Hepatocyte (in vitro differentiated cells): ENCODE measurements around the gene JCAD. TPM values are rescaled to one million over a fixed set of nuclear protein-coding genes. Genes with fewer than 3 reads are reported as not detected.

Experiments used
- DNase-seq: peaks from one replicate; pipeline ENCODE4 v3.0.0-alpha.2; 2016; ENCODE audit warnings: low spot score
- H2AFZ ChIP-seq: fragments of 200-600 bp; sonication (generic); 2 replicates; pipeline ENCODE4 v1.6.0; 2016; ENCODE audit warnings: antibody characterized with exemption, mild to moderate bottlenecking
- H3K27ac ChIP-seq: fragments of 200-600 bp; sonication (generic); 2 replicates; pipeline ENCODE4 v1.5.1; 2016; ENCODE audit warnings: mild to moderate bottlenecking
- H3K27me3 ChIP-seq: fragments of 200-600 bp; sonication (generic); 2 replicates; pipeline ENCODE4 v1.6.1; 2016
- H3K36me3 ChIP-seq: fragments of 200-600 bp; sonication (generic); replicated peaks from 2 replicates; pipeline ENCODE4 v1.5.1; 2016; ENCODE audit warnings: low read depth; ENCODE audit not compliant: insufficient read depth
- H3K4me1 ChIP-seq: fragments of 200-600 bp; sonication (generic); 2 replicates; pipeline ENCODE4 v1.5.1; 2016; ENCODE audit warnings: mild to moderate bottlenecking, moderate library complexity; ENCODE audit not compliant: insufficient read depth
- H3K4me2 ChIP-seq: fragments of 200-600 bp; sonication (generic); 2 replicates; pipeline ENCODE4 v1.6.0; 2016
- H3K4me3 ChIP-seq: fragments of 200-600 bp; sonication (generic); 2 replicates; pipeline ENCODE4 v1.5.1; 2016; ENCODE audit warnings: mild to moderate bottlenecking
- H3K79me2 ChIP-seq: fragments of 200-600 bp; sonication (generic); 2 replicates; pipeline ENCODE4 v1.6.0; 2017; ENCODE audit warnings: mild to moderate bottlenecking
- H3K9me2 ChIP-seq: fragments of 200-600 bp; sonication (generic); replicated peaks from 2 replicates; pipeline ENCODE4 v1.6.0; 2017; ENCODE audit warnings: mild to moderate bottlenecking; ENCODE audit not compliant: insufficient read depth
- H3K9me3 ChIP-seq: fragments of 200-600 bp; sonication (generic); 2 replicates; pipeline ENCODE4 v1.5.1; 2016; ENCODE audit warnings: low read depth, mild to moderate bottlenecking
- H4K20me1 ChIP-seq: fragments of 200-600 bp; sonication (generic); 2 replicates; pipeline ENCODE4 v1.6.0; 2016; ENCODE audit warnings: mild to moderate bottlenecking; ENCODE audit not compliant: insufficient read depth, poor library complexity, severe bottlenecking
- EZH2 ChIP-seq: fragments of 200-600 bp; sonication (generic); IDR thresholded peaks from 2 replicates; pipeline ENCODE4 v1.6.1; 2016; ENCODE audit warnings: antibody characterized with exemption, mild to moderate bottlenecking, borderline replicate concordance
- EZH2phosphoT487 ChIP-seq: fragments of 200-600 bp; sonication (generic); IDR thresholded peaks from one replicate; pipeline ENCODE4 v1.6.1; 2018; ENCODE audit warnings: antibody characterized with exemption, mild to moderate bottlenecking, low read depth, moderate library complexity; ENCODE audit not compliant: unreplicated experiment, severe bottlenecking
- WGBS: methylation state at CpG from one replicate; pipeline ENCODE4 v1.1.6; 2016; ENCODE audit warnings: low lambda C conversion rate; ENCODE audit errors: missing lambda C conversion rate; 5-methylcytosine and 5-hydroxymethylcytosine counted together
- polyA plus RNA-seq: library from polyadenylated mRNA; unstranded; fragments of >200 nt; fragmentation: Nextera tagmentation; extraction: Ambion mirVana; gene quantifications from 2 replicates; pipeline ENCODE4 v1.2.1, GENCODE V29; 2016
- total RNA-seq: library from RNA; depleted of rRNA; stranded (reverse); fragments of >200 nt; gene quantifications from 2 replicates; pipeline ENCODE4 v1.2.3, GENCODE V29; 2014
- TF ChIP-seq, protein P1 (sequence below): fragments of 200-600 bp; sonication (generic); IDR thresholded peaks from 2 replicates; pipeline ENCODE4 v1.5.1; 2016; ENCODE audit warnings: antibody characterized with exemption, mild to moderate bottlenecking; ENCODE audit not compliant: poor library complexity

JCAD gene
- total and polyA plus RNA-seq, 2 experiments from 2014 or later: 7.0 to 12.8 TPM

DNA sequence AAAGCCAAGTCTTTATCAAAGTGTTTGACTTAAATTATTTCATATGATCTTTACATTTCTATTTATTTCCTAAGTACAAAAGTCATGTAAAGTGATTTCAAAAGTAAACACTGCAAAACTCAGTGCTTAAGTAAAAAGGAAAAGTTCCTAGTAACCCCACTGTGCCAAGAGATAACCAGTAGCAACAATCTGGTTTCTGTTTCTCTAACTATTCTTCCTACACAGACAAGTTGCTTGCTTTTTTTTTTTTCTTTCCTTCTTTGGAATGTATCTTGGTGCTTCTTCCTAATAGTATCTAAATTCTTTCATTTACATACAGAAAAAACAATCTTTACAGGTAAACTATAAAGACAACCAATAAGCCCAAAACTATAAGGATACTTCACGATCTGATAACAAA is 3.1 kb downstream of the JCAD start:
- no peaks in the 10 kb centered on the region for H3K9me2 ChIP-seq
- no peak overlapping the region for H3K27ac ChIP-seq
- 32% methylated on average over 1 of the region's 1 CpG for WGBS
- DNase-seq: no peak
- H3K36me3 ChIP-seq: no peaks in the 10 kb centered on the region
- H4K20me1 ChIP-seq: no peaks in the 10 kb centered on the region
- H3K4me1 ChIP-seq: peaks cover 25% of the 10 kb centered on the region
- no peaks in the 10 kb centered on the region for H3K27me3 ChIP-seq
- H3K79me2 ChIP-seq: peaks cover 32% of the 10 kb centered on the region
- TF ChIP-seq EZH2phosphoT487 (no peak), EZH2 (no peak)
- no peak overlapping the region for H2AFZ ChIP-seq
- peak overlapping the region; percentile 2 for H3K4me3 ChIP-seq
- H3K4me2 ChIP-seq: peak overlapping the region; percentile 95
- no peaks in the 10 kb centered on the region for H3K9me3 ChIP-seq

DNA sequence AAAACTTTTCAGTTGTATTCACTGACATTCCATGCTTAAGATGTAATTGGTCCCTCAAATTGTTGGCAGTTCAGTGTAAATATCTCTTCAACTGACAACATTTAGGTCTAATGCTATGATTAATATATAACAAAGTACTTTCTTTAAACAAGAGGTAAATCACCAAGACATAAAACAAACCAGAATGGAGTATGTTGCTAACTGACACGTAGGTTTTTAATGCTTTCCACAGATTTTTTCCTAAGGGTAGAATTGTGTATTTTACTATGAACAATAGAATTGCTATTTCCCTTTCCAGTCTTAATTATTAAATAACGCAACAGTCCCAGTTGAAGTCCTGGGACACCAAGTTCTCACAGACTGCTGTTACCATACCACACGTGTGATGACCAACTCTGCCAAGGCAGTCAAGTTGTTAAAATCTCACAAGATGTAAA is 4.1 kb downstream of the JCAD start:
- WGBS: 41% methylated on average over 3 of the region's 3 CpGs
- no peaks in the 10 kb centered on the region for H3K9me3 ChIP-seq
- no peaks in the 10 kb centered on the region for H3K9me2 ChIP-seq
- no peaks in the 10 kb centered on the region for H3K36me3 ChIP-seq
- TF ChIP-seq, protein P1, sequence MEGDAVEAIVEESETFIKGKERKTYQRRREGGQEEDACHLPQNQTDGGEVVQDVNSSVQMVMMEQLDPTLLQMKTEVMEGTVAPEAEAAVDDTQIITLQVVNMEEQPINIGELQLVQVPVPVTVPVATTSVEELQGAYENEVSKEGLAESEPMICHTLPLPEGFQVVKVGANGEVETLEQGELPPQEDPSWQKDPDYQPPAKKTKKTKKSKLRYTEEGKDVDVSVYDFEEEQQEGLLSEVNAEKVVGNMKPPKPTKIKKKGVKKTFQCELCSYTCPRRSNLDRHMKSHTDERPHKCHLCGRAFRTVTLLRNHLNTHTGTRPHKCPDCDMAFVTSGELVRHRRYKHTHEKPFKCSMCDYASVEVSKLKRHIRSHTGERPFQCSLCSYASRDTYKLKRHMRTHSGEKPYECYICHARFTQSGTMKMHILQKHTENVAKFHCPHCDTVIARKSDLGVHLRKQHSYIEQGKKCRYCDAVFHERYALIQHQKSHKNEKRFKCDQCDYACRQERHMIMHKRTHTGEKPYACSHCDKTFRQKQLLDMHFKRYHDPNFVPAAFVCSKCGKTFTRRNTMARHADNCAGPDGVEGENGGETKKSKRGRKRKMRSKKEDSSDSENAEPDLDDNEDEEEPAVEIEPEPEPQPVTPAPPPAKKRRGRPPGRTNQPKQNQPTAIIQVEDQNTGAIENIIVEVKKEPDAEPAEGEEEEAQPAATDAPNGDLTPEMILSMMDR: no peak
- TF ChIP-seq EZH2phosphoT487 (no peak), EZH2 (no peak)
- peak overlapping the region; percentile 95 for H3K4me2 ChIP-seq
- H3K79me2 ChIP-seq: peaks cover 37% of the 10 kb centered on the region
- DNase-seq: no peak
- no peak overlapping the region for H3K4me3 ChIP-seq
- H3K27ac ChIP-seq: peak overlapping the region; percentile 30
- H2AFZ ChIP-seq: no peak overlapping the region
- no peaks in the 10 kb centered on the region for H4K20me1 ChIP-seq
- H3K4me1 ChIP-seq: peaks cover 25% of the 10 kb centered on the region
- H3K27me3 ChIP-seq: no peaks in the 10 kb centered on the region

- Histone ChIP-seq H3K79me2 (peaks cover 40% of the 10 kb centered on the region), H3K4me1 (peaks cover 11% of the 10 kb centered on the region), H2AFZ (no peak overlapping the region), H3K9me2 (no peaks in the 10 kb centered on the region), H3K36me3 (no peaks in the 10 kb centered on the region), H3K4me2 (no peak overlapping the region), H3K27ac (no peak overlapping the region), H3K27me3 (no peaks in the 10 kb centered on the region), H3K9me3 (no peaks in the 10 kb centered on the region), H3K4me3 (no peak overlapping the region), H4K20me1 (no peaks in the 10 kb centered on the region)
- no peak for TF ChIP-seq EZH2phosphoT487
- TF ChIP-seq, protein P1: no peak
- no peak for TF ChIP-seq EZH2
- WGBS: 85% methylated on average over 6 of the region's 6 CpGs
- no peak for DNase-seq
These were observed 7.3 kb downstream of the JCAD start for GRCh38 chr10:30052062-30052461.

DNA sequence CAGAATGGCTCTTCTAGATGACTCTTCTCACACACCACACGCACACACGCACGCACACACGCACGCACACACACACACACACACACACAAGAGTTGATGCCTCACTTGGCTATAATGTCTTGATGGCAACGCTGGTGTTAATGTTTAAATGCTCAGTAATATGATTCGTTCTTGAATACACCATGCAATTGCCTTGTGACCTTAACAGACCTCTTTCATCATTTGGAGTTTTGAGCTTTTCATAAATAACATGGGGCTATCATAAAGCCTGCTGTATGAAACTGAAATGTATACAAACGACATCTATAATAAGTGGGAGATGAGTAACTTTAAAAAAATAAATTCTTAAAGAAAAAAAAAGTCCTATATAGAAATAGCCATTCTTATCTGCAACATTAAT is 8.2 kb downstream of the JCAD start:
- Histone ChIP-seq H3K9me3 (no peaks in the 10 kb centered on the region), H3K9me2 (no peaks in the 10 kb centered on the region), H3K4me1 (peaks cover 7% of the 10 kb centered on the region), H3K4me3 (no peak overlapping the region), H2AFZ (no peak overlapping the region), H3K36me3 (no peaks in the 10 kb centered on the region), H4K20me1 (no peaks in the 10 kb centered on the region), H3K4me2 (no peak overlapping the region), H3K79me2 (peaks cover 42% of the 10 kb centered on the region), H3K27me3 (no peaks in the 10 kb centered on the region), H3K27ac (no peak overlapping the region)
- TF ChIP-seq EZH2 (no peak), EZH2phosphoT487 (no peak)
- TF ChIP-seq, protein P1: no peak
- DNase-seq: no peak
- 86% methylated on average over 8 of the region's 8 CpGs for WGBS
